ENCODE results near the gene GPAT2. TPM values are rescaled to one million over a fixed set of nuclear protein-coding genes. Genes with fewer than 3 reads are reported as not detected.
"Not testable (repeated sequence)": the region's sequence is repeated elsewhere in the genome, so short reads cannot be mapped to it uniquely, and the experiment has no call there.

GPAT2 gene
- total and polyA plus RNA-seq, 4 donors, result 0.79 to 3.4 (median 1.9) TPM

- H3K9me3 ChIP-seq (ENCODE audit: control insufficient read depth, insufficient read depth, low read length); H3K36me3 ChIP-seq (ENCODE audit: control insufficient read depth, insufficient read depth, low read length); H3K4me1 ChIP-seq (ENCODE audit: control insufficient read depth, insufficient read depth, low read length); H3K27ac ChIP-seq (ENCODE audit: low read depth, low read length); DNase-seq (ENCODE audit: low read depth in 4 of 6, low spot score in 6 of 6); H3K4me3 ChIP-seq (ENCODE audit: low read depth, low read length); H3K27me3 ChIP-seq (ENCODE audit: control insufficient read depth, insufficient read depth, low read length): not testable (repeated sequence)
- 8% methylated on average over 2 of the region's 6 CpGs for WGBS (ENCODE audit: insufficient coverage)
Measured at GRCh38 chr2:95990884-95991283, 43.8 kb downstream of the GPAT2 start.

Small RNA genes within 50 kb of the gene (small RNA-seq; reads per million reads assigned to genes)
- gene RN7SL210P (ENCODE audit: low replicate concordance), result not detected

Other genes with a start within 250 kb of the GPAT2 start
- gene ANKRD36C, start 43.1 kb downstream of the GPAT2 start, total RNA-seq, result 100 to 1,000 TPM; 113 to 144 TPM
- gene ANKRD36C, start 43.1 kb downstream of the GPAT2 start, polyA plus RNA-seq (ENCODE audit: insufficient read length in 2 of 2), result 10 to 100 TPM; 17.6 to 25.5 TPM
- under 1 TPM; 0.79 to 0.88 TPM for gene ADRA2B, start 81.7 kb upstream of the GPAT2 start, total RNA-seq
- gene ADRA2B, start 81.7 kb upstream of the GPAT2 start, polyA plus RNA-seq (ENCODE audit: insufficient read length in 2 of 2), result under 1 TPM; 0.25 to 0.44 TPM
- gene ASTL, start 103.6 kb upstream of the GPAT2 start, total RNA-seq, result under 1 TPM in 1 of 2 donors, not detected in 1; 0.28 TPM
- gene ASTL, start 103.6 kb upstream of the GPAT2 start, polyA plus RNA-seq (ENCODE audit: insufficient read length in 2 of 2), result under 1 TPM; 0.27 to 0.33 TPM
- gene DUSP2, start 110.5 kb upstream of the GPAT2 start, total RNA-seq, result 1 to 10 TPM; 5.2 to 7.3 TPM
- gene DUSP2, start 110.5 kb upstream of the GPAT2 start, polyA plus RNA-seq (ENCODE audit: insufficient read length in 2 of 2), result 10 to 100 TPM in 1 of 2 donors, 1 to 10 TPM in 1; 8.5 to 10.7 TPM
- 100 to 1,000 TPM; 141 to 162 TPM for gene STARD7, start 173.9 kb upstream of the GPAT2 start, total RNA-seq
- gene STARD7, start 173.9 kb upstream of the GPAT2 start, polyA plus RNA-seq (ENCODE audit: insufficient read length in 2 of 2), result 100 to 1,000 TPM; 133 to 152 TPM
- gene TMEM127, start 231.1 kb upstream of the GPAT2 start, total RNA-seq, result 10 to 100 TPM; 21.2 to 25.0 TPM
- gene TMEM127, start 231.1 kb upstream of the GPAT2 start, polyA plus RNA-seq (ENCODE audit: insufficient read length in 2 of 2), result 10 to 100 TPM; 62.0 to 64.3 TPM
- gene CIAO1, start 231.3 kb upstream of the GPAT2 start, total RNA-seq, result 10 to 100 TPM; 74.2 to 79.4 TPM
- 10 to 100 TPM; 74.5 to 77.3 TPM for gene CIAO1, start 231.3 kb upstream of the GPAT2 start, polyA plus RNA-seq (ENCODE audit: insufficient read length in 2 of 2)

Data from spinal cord (tissue), 10 donors.